Lower lobe of right lung (tissue), 2 donors: ENCODE data around the gene HAX1. TPM values are rescaled to one million over a fixed set of nuclear protein-coding genes. Genes with fewer than 3 reads are reported as not detected.

Experiments used
- ATAC-seq, 2 donors: fragments of 200-7000 bp; cut with Tn5 transposase; one replicate each; pipeline ENCODE4 v1.9.1; 2020 to 2022; ENCODE audit warnings: mild to moderate bottlenecking in 2 of 2, moderate library complexity in 2 of 2
- DNase-seq: peaks from one replicate; pipeline ENCODE4 v3.0.0-alpha.2; 2020
- H3K27ac ChIP-seq: fragments of 200-600 bp; one replicate; pipeline ENCODE4 v1.8.0; 2022
- H3K27me3 ChIP-seq: fragments of 200-600 bp; one replicate; pipeline ENCODE4 v1.8.0; 2022; ENCODE audit warnings: low read depth
- H3K36me3 ChIP-seq: fragments of 200-600 bp; one replicate; pipeline ENCODE4 v1.8.0; 2022; ENCODE audit warnings: mild to moderate bottlenecking
- H3K4me1 ChIP-seq: fragments of 200-600 bp; one replicate; pipeline ENCODE4 v1.8.0; 2022
- H3K4me3 ChIP-seq: fragments of 200-600 bp; one replicate; pipeline ENCODE4 v1.8.0; 2022; ENCODE audit warnings: mild to moderate bottlenecking
- H3K9me3 ChIP-seq: fragments of 200-600 bp; one replicate; pipeline ENCODE4 v1.8.0; 2022
- CTCF ChIP-seq: fragments of 200-600 bp; IDR thresholded peaks from one replicate; pipeline ENCODE4 v1.8.0; 2022; ENCODE audit warnings: antibody characterized with exemption, mild to moderate bottlenecking
- intact Hi-C: fragments of 100-400 bp; cut with DNase I; formaldehyde crosslinking; loops from one replicate; pipeline ENCODE4 v1.11.0; 2022
- total RNA-seq: library from RNA; stranded (reverse); fragmentation: NEBNext Ultra II Directional; extraction: Animal tissue kit (Norgen Biotek cat#: 25700); gene quantifications from one replicate; pipeline ENCODE4 v1.2.1, GENCODE V29; 2021
- donor health status: DM: no; HTN: yes; CAD: no; lungs with severe emphysema.

HAX1 gene
- total RNA-seq, 1 donor from 2014 or later: 75.4 TPM

- DNase-seq (no peak), ATAC-seq (no peak)
- H3K4me3 ChIP-seq: no peak overlapping the region
- intact Hi-C loops: no loop called here
- H3K4me1 ChIP-seq: no peaks in the 10 kb centered on the region
- H3K9me3 ChIP-seq: no peaks in the 10 kb centered on the region
- TF ChIP-seq CTCF: no peak
- no peak overlapping the region for H3K27ac ChIP-seq
- H3K36me3 ChIP-seq: peaks cover 100% of the 10 kb centered on the region
- H3K27me3 ChIP-seq: no peaks in the 10 kb centered on the region
Observed at GRCh38 chr1:154241703-154242351, 30.6 kb upstream of the HAX1 start.

GRCh38 chr1:154253671-154254070 lies 18.8 kb upstream of the HAX1 start:
- TF ChIP-seq CTCF: no peak
- H3K27ac ChIP-seq: no peak overlapping the region
- ATAC-seq (no peak), DNase-seq (no peak)
- intact Hi-C loops: no loop called here
- H3K4me3 ChIP-seq: no peak overlapping the region
- H3K36me3 ChIP-seq: peaks cover 100% of the 10 kb centered on the region
- H3K4me1 ChIP-seq: no peaks in the 10 kb centered on the region
- H3K9me3 ChIP-seq: no peaks in the 10 kb centered on the region
- no peaks in the 10 kb centered on the region for H3K27me3 ChIP-seq

GRCh38 chr1:154256686-154257085 lies 15.7 kb upstream of the HAX1 start:
- intact Hi-C loops: no loop called here
- Histone ChIP-seq H3K4me1 (no peaks in the 10 kb centered on the region), H3K27me3 (no peaks in the 10 kb centered on the region), H3K36me3 (peaks cover 100% of the 10 kb centered on the region), H3K9me3 (no peaks in the 10 kb centered on the region), H3K27ac (no peak overlapping the region), H3K4me3 (no peak overlapping the region)
- ATAC-seq: no peak
- TF ChIP-seq CTCF: no peak
- no peak for DNase-seq

- intact Hi-C loops: no loop called here
- TF ChIP-seq CTCF: no peak
- H3K9me3 ChIP-seq: no peaks in the 10 kb centered on the region
- peaks cover 100% of the 10 kb centered on the region for H3K36me3 ChIP-seq
- ATAC-seq (no peak), DNase-seq (no peak)
- no peaks in the 10 kb centered on the region for H3K27me3 ChIP-seq
- no peak overlapping the region for H3K4me3 ChIP-seq
- H3K27ac ChIP-seq: no peak overlapping the region
- no peaks in the 10 kb centered on the region for H3K4me1 ChIP-seq
Observed at GRCh38 chr1:154258784-154259183, 13.6 kb upstream of the HAX1 start.

GRCh38 chr1:154260127-154260526 lies 12.3 kb upstream of the HAX1 start:
- ATAC-seq (no peak), DNase-seq (no peak)
- H3K27me3 ChIP-seq: no peaks in the 10 kb centered on the region
- no peaks in the 10 kb centered on the region for H3K4me1 ChIP-seq
- H3K36me3 ChIP-seq: peaks cover 100% of the 10 kb centered on the region
- H3K27ac ChIP-seq: no peak overlapping the region
- intact Hi-C loops: no loop called here
- TF ChIP-seq CTCF: no peak
- H3K4me3 ChIP-seq: no peak overlapping the region
- H3K9me3 ChIP-seq: no peaks in the 10 kb centered on the region
